Activated T-helper 1 cell treated with anti-CD3 and anti-CD28 coated beads, Interleukin-12 subunit alpha, Interleukin-12 subunit beta, Interleukin-2, Interleukin-4 antibody, amounts not matched to agents 30 ng/mL and 10 ng/mL and 1 ng/mL, durations not matched to agents 14 hours and 24 hours and 36 hours (primary cell): Measurements from ENCODE around the gene NPDC1. TPM values are rescaled to one million over a fixed set of nuclear protein-coding genes. Genes with fewer than 3 reads are reported as not detected.
A peak's percentile ranks its signal among the peaks of the same experiment; 100 is the strongest.
"Not testable (repeated sequence)": the region's sequence is repeated elsewhere in the genome, so short reads cannot be mapped to it uniquely, and the experiment has no call there.

Experiments used
- DNase-seq: peaks from one replicate; pipeline ENCODE4 v3.0.0; 2021; ENCODE audit warnings: low spot score
- H3K27ac Mint-ChIP-seq: one replicate; pipeline ENCODE4 v1.8.0; 2021; ENCODE audit warnings: mild to moderate bottlenecking, mixed read lengths
- H3K27me3 Mint-ChIP-seq: one replicate; pipeline ENCODE4 v1.8.0; 2022; ENCODE audit warnings: mild to moderate bottlenecking, moderate library complexity, mixed read lengths; ENCODE audit not compliant: insufficient read depth
- H3K36me3 Mint-ChIP-seq: one replicate; pipeline ENCODE4 v1.8.0; 2021; ENCODE audit warnings: low read depth, mixed read lengths
- H3K4me1 Mint-ChIP-seq: one replicate; pipeline ENCODE4 v1.8.0; 2021; ENCODE audit warnings: low read depth, mixed read lengths
- H3K4me3 Mint-ChIP-seq: one replicate; pipeline ENCODE4 v1.8.0; 2021; ENCODE audit warnings: mild to moderate bottlenecking, moderate library complexity, mixed read lengths
- H3K9me3 Mint-ChIP-seq: one replicate; pipeline ENCODE4 v1.8.0; 2021; ENCODE audit warnings: mixed read lengths
- intact Hi-C: fragments of 100-400 bp; cut with micrococcal nuclease; formaldehyde crosslinking; loops from one replicate; pipeline ENCODE4 v1.15.1; 2024
- total RNA-seq: library from RNA; stranded (reverse); gene quantifications from 2 replicates; pipeline ENCODE4 v1.2.3, GENCODE V29; 2022

NPDC1 gene
- total RNA-seq, 1 donor from 2014 or later = 80.1 TPM

DNA sequence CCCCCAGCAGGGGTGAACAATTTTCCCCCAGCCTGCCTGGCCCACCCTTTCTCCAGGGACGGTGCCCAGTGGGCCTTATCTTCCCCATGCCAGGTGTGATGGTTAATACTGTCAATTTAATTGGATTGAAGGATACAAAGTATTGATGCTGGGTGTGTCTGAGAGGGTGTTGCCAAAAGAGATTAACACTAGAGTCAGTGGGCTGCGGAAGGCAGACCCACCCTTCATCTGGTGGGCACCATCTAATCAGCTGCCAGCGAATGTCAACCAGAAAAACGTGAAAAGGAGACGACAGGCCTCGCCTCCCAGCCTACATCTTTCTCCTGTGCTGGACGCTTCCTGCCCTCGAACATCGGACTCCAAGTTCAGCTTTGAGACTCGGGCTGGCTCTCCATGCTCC, 8.5 kb downstream of the NPDC1 start:
- H3K27me3 Mint-ChIP-seq = no peaks in the 10 kb centered on the region
- no peak for DNase-seq
- no peak overlapping the region for H3K27ac Mint-ChIP-seq
- no peaks in the 10 kb centered on the region for H3K9me3 Mint-ChIP-seq
- H3K36me3 Mint-ChIP-seq = peaks cover 2% of the 10 kb centered on the region
- H3K4me1 Mint-ChIP-seq = peaks cover 23% of the 10 kb centered on the region
- H3K4me3 Mint-ChIP-seq = no peak overlapping the region
- intact Hi-C loops = no loop called here

DNA sequence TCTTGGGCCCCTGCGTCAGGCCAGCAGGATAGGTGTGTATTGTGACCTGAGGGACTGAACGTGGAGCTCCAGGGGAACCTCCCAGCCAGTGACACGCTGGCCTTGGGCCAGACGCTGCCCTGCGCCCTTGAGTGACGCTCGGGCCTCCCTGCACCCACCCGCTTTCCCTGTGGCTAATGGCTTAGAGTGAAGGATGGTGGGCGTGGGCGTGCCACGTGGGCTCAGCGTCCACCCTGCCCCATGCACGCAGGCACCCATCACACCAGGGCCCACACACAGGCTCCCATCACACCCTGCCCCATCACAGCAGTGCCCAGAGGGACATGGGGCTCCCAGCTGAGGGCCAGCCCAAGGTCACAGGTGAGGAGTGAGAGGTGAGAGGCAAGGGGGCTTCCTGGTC, 8.9 kb downstream of the NPDC1 start:
- DNase-seq = no peak
- Mint-ChIP-seq H3K27me3 (no peaks in the 10 kb centered on the region), H3K9me3 (no peaks in the 10 kb centered on the region), H3K4me3 (no peak overlapping the region), H3K36me3 (peaks cover 2% of the 10 kb centered on the region), H3K27ac (no peak overlapping the region), H3K4me1 (peaks cover 23% of the 10 kb centered on the region)
- intact Hi-C loops = no loop called here

DNA sequence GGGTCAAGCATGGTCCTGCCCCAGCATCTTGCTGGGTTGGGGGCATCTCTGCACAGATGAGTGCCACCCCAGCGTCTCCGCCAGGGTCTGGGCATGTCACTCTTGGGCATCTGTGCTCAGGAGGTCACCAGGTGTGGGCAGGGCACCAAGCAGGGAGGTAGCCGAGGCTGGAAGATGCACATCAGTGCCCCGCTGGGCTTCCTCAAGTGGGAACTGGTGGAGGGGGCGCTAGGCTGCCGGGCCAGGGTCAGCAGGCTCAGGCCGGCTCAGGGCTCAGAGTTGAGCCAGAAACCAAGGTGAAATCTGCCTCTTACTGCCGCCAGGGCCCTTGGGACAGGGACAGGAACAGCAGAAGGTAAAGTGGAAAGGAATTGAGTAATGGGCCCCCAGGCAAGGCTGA, 10.0 kb downstream of the NPDC1 start:
- no peak overlapping the region for H3K4me3 Mint-ChIP-seq
- no peaks in the 10 kb centered on the region for H3K9me3 Mint-ChIP-seq
- no peaks in the 10 kb centered on the region for H3K27me3 Mint-ChIP-seq
- DNase-seq = no peak
- intact Hi-C loops = loop anchor here (1.0 to 2.0 kb wide), 6 partner anchors 32 to 249 kb away; partner anchors contain the start of genes AJM1, EDF1 and PAXX
- peaks cover 2% of the 10 kb centered on the region for H3K36me3 Mint-ChIP-seq
- peaks cover 23% of the 10 kb centered on the region for H3K4me1 Mint-ChIP-seq
- no peak overlapping the region for H3K27ac Mint-ChIP-seq

DNA sequence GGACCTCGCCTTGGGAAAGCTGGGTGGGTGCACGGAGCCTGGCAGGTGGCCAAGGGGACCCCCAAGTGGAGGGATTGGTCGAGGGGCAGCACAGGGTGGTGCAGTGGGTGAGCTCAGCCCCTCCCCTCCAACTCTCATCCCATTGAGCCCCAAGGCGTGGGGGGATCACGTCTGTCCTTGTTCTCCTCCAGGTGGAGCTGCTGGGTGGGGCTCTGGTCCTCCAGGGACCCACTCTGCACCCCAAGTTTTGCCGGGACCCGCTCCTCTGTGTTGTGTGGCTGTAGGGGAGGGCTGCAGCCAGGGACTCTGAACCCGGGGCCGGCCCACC, 10.5 kb downstream of the NPDC1 start:
- Mint-ChIP-seq H3K9me3 (no peaks in the 10 kb centered on the region), H3K36me3 (peaks cover 2% of the 10 kb centered on the region), H3K4me1 (peaks cover 27% of the 10 kb centered on the region), H3K27me3 (no peaks in the 10 kb centered on the region), H3K27ac (peak overlapping the region; percentile 87), H3K4me3 (no peak overlapping the region)
- intact Hi-C loops = loop anchor here (1.0 to 2.0 kb wide), 6 partner anchors 31 to 248 kb away; partner anchors contain the start of genes AJM1, EDF1 and PAXX
- DNase-seq = no peak

DNA sequence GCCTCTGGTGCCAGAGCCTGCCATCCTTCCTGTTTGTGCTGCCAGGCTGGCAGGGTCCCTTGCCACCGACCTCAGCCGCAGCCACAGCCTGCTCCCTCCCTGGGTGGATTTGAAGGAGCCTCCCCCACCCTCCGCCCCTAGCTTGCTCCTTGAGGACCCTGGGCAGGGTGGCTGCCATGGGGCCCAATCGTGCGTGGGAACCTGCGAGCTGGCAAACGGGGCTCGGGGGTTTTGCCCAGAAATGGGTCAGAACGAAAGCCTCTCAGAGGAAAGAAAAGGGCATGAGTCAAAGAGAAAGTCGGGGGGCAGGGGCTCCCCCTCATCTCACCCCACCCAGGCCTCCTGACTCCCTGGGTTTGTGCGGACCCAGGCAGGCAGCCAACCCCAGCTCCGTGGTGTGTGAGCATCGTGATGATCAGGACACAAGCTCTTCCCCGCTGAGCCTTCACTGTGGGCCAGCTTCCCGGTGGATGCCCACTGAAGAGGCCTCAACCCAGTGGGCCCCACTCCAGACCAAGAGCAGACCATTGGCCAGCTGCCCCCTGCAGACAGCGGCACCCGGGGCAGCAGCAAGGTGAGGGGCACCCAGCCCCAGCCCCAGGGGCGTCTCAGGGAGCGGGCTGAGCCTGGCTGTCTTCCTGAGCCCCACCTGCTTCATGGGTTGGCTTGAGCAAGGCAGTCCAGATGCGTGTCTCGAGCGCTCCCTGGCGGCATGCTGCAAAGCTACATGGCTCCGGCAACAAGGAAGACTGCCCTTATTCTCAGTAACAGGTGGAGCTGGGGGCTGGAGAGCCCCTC, 11.1 kb downstream of the NPDC1 start:
- H3K4me3 Mint-ChIP-seq = peak overlapping the region; percentile 67
- peaks cover 29% of the 10 kb centered on the region for H3K4me1 Mint-ChIP-seq
- intact Hi-C loops = loop anchor here (1.0 to 2.0 kb wide), 6 partner anchors 31 to 248 kb away; partner anchors contain the start of genes AJM1, EDF1 and PAXX
- DNase-seq = peak; percentile 79
- H3K27me3 Mint-ChIP-seq = no peaks in the 10 kb centered on the region
- peaks cover 2% of the 10 kb centered on the region for H3K36me3 Mint-ChIP-seq
- H3K9me3 Mint-ChIP-seq = no peaks in the 10 kb centered on the region
- H3K27ac Mint-ChIP-seq = peak overlapping the region; percentile 87

DNA sequence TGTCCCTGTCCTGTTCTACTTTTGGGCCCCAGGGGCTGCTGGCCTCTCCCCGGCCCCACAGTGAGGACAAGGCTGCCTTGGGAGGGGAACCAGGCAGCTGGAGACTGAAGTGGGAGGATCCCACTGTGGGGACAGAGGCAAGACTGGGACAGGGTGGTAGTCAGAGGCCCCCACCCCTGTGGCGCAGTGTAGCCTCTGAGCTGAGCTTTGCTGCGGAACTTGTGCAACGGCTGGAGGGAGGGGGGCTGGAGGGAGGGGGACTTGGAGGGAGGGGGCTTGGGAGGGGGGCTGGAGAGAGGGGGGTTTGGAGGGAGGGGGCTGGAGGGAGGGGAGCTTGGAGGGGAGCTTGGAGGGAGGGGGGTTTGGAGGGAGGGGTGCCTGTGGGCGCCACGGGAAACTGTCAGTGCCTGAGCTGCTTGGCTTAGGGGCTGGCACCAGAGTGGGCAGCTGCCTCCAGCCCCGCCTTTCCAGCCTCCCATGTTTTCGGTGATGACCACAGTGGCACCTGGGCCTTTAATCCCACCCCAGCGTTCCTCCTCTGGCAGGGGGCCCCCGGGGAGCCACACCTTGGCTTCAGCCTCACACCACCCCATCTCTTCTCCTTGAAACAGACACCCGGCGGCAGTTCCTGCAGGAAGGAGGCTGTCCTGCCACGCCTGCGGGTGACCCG, 11.8 kb downstream of the NPDC1 start:
- Mint-ChIP-seq H3K9me3 (no peaks in the 10 kb centered on the region), H3K27ac (peak overlapping the region; percentile 87), H3K36me3 (peaks cover 2% of the 10 kb centered on the region), H3K4me3 (peak overlapping the region; percentile 67), H3K4me1 (peaks cover 36% of the 10 kb centered on the region), H3K27me3 (no peaks in the 10 kb centered on the region)
- intact Hi-C loops = loop anchor here (2.0 kb wide), 3 partner anchors 33 to 191 kb away; partner anchors contain the start of genes AJM1 and PAXX
- DNase-seq = no peak

DNA sequence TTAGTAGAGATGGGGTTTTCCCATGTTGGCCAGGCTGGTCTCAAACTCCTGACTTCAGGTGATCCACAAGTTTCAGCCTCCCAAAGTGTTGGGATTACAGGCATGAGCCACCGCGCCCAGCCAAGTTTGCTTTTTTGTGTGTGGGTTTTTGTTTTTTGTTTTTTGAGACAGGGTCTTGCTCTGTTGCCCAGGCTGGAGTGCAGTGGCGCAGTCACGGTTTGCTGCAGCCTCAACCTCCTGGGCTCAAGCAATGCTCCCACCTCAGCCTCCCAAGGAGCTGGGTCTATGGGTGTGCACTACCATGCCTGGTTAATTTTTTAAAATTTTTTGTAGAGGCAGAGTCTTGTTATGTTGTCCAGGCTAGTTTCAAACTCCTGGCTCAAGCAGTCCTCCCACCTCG, 12.5 kb downstream of the NPDC1 start:
- H3K9me3 Mint-ChIP-seq, DNase-seq: not testable (repeated sequence)
- H3K4me1 Mint-ChIP-seq = peaks cover 41% of the 10 kb centered on the region

DNA sequence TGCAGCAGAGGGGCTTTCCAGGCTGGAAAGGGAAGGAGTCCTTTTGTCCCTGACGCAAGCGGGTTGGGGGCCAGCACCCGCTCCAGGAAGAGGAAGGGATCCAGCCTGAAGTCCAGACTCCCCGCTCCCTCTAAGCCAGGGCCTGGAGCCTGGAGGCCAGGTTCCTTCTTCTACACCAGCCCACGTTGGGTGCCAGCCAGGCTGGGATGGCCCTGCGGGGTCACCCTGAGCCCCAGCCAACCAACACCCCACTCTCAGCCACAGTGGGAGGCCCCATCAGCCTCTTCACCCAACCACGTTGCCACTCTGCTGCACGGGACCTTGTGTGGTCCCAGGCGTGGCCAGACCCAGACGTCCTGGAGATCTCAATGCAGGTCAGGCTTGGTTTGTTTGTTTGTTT, 13.1 kb downstream of the NPDC1 start:
- Mint-ChIP-seq H3K27ac (no peak overlapping the region), H3K4me1 (peaks cover 41% of the 10 kb centered on the region), H3K36me3 (no peaks in the 10 kb centered on the region), H3K9me3 (no peaks in the 10 kb centered on the region), H3K4me3 (no peak overlapping the region), H3K27me3 (no peaks in the 10 kb centered on the region)
- intact Hi-C loops = no loop called here
- no peak for DNase-seq

More for the DNA sequence above, 12.5 kb downstream of the NPDC1 start:
- H3K4me3 Mint-ChIP-seq, H3K27ac Mint-ChIP-seq, H3K27me3 Mint-ChIP-seq, intact Hi-C loops, H3K36me3 Mint-ChIP-seq: not testable (repeated sequence)

DNA sequence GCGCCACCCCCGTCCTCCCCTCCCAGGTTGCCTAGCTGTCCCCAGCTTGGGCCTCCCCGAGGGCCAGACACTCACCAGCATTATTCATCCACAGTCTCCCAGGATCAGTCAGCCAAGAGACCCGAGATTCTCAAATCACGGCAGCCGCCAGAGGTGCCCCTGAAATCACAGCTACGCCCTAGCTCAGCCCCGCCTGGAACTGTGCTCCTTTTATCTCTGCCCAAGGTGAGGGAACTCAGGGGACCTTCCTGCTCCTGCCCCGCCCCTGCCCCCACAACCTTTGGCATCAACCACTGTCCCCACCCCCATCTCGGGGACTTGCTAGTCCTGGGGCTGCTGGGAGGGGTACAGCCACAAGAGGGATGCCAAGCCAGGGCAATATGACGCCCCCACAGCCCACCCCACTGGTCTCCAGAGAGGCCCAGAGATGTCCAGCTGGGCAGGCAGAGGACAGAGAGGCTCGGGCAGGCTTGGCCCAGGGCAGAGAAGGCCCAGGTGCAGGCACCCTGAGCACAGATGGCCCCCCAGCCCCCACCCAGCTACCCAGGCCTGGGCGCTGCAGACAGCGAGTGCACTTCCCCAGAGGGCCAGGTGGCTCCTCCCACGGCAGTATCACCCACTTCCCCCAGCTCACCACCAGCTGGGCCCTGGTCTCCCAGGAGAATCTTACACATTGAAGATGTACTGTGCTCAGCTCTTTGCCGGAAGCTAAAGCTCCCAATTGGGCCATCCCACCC, 13.9 kb downstream of the NPDC1 start, which contains the start of gene FUT7:
FUT7 (minus strand) TSS at position 185 of the 737 bp plus-strand sequence; CDS start at position 88, 97 bp downstream.
- Mint-ChIP-seq H3K27ac (no peak within 1 kb of the TSS), H3K36me3 (no peaks in the 10 kb centered on the region), H3K27me3 (no peaks in the 10 kb centered on the region), H3K9me3 (no peaks in the 10 kb centered on the region), H3K4me1 (peaks cover 41% of the 10 kb centered on the region), H3K4me3 (peak within 1 kb of the TSS; percentile 60)
- DNase-seq = no peak
- intact Hi-C loops = no loop called here

DNA sequence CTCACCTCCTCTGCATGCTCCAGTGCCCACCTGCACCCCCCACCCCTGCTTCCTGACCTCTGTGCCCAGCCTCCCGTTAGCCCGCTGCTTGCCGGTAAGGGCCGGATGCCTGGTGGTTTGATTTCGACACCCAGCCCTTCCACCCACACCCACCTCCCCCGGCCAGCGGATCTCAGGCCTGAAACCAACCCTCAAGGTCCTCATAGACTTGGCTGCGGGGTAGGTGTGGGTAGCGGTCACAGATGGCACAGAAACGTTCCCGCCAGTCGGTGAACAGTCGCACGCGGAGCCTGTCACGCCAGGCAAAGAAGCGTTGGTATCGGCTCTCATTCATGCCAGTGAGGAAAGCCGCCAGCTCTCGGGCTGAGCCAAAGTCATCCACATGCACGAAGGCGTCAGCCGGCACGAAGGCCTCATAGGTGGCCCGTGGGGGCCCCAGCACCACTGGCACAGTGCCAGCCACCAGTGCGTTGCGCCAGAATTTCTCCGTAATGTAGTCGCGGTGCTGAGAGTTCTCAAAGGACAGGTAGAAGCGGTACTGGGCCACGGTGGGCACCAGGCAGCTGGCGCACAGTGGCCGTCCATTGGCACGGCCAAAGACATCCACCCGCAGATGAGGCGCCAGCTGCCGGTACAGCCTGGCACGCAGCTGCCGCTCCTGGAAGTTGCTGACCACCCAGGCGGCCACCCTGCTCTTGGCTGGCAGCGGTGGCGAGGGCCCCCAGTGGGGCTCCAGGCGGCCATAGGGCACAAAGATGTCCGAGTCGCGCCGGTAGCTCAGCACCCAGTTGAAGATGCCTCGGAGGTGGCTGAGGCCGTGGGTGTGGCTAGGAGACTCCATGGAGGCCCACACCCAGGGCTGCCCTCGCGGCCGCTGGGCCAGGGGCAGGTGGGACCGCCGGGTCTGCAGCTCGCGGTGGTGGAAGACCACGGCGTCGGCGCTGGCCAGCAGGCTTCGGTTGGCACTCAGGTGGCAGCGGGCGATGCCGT, 15.1 kb downstream of the NPDC1 start:
- no peaks in the 10 kb centered on the region for H3K9me3 Mint-ChIP-seq
- H3K27me3 Mint-ChIP-seq = no peaks in the 10 kb centered on the region
- intact Hi-C loops = no loop called here
- peak overlapping the region; percentile 60 for H3K4me3 Mint-ChIP-seq
- peaks cover 41% of the 10 kb centered on the region for H3K4me1 Mint-ChIP-seq
- H3K27ac Mint-ChIP-seq = no peak overlapping the region
- no peak for DNase-seq
- H3K36me3 Mint-ChIP-seq = no peaks in the 10 kb centered on the region

DNA sequence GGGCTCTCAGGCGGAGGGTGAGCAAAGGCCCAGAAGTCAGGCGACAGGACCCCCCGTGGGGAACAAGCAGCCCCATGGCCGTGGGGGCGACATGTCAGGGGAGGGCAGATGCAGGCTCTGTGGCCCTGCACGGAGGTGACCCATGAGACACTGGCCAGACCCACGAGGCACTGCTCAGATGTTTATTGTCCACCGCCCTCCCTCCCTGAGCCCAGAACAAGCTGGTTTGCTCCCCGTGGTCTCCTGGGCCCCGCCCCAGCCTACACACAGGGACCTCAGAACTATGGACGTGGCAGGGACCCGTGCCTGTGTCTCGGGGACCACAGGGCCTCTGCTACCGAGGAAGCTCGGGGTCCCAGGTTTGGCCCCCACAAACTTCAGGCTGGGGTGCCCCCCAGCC, 16.0 kb downstream of the NPDC1 start:
- Mint-ChIP-seq H3K27me3 (no peaks in the 10 kb centered on the region), H3K9me3 (no peaks in the 10 kb centered on the region), H3K4me3 (no peak overlapping the region), H3K4me1 (peaks cover 37% of the 10 kb centered on the region), H3K27ac (no peak overlapping the region), H3K36me3 (no peaks in the 10 kb centered on the region)
- no peak for DNase-seq
- intact Hi-C loops = no loop called here
